NB4 (cell line): ENCODE measurements around the gene MYO1B.

Experiments
- CTCF ChIP-seq: IDR thresholded peaks from one replicate; pipeline ENCODE4 v1.5.1; 2012; ENCODE audit warnings: low read depth, low read length
- MYC ChIP-seq: IDR thresholded peaks from 2 replicates; pipeline ENCODE4 v1.6.1; 2011; ENCODE audit warnings: low read depth, low read length
- POLR2A ChIP-seq: IDR thresholded peaks from 2 replicates; pipeline ENCODE4 v1.6.1; 2011; ENCODE audit warnings: mild to moderate bottlenecking; ENCODE audit not compliant: insufficient read length; ENCODE audit errors: extremely low read depth

- TF ChIP-seq CTCF: no peak
- no peak for TF ChIP-seq POLR2A
- no peak for TF ChIP-seq MYC
Measured at GRCh38 chr2:191453761-191454160, 208.6 kb downstream of the MYO1B start.
